ENCODE measurements around the gene NUB1.

Gene NUB1

DNA sequence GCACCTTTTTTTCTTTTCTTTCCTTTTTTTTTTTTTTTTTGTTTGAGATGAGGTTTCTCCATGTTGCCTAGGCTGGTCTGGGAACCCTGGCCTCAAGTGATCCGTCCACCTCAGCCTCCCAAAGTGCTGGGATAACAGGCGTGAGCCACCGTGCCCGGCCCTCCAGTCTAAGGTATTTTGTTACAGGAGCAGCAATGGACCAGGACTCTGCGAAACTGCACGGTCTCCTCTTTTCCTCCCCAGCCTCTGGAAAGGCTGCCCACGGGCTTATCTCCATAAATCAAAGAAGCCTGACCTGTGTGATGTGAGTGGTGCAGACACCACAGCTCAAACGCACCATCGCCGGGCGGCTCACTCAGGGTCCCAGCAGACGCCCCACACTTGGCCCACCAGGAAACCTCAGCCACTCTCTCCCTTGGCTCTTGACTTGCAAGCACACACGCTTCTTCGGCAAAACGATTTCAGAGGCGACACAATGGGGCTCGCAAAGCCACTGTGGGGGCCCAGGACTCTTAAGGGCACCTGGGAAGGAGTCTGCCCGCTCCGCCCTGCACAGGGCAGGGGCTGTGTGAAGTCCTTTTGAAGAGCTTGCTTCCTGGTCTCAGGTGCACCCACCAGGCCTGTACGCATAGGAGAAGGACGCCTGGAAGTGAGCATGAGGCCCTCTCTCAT lies 47.6 kb downstream of the NUB1 start:
- no peak for DNase-seq (ENCODE audit: low read depth)

DNA sequence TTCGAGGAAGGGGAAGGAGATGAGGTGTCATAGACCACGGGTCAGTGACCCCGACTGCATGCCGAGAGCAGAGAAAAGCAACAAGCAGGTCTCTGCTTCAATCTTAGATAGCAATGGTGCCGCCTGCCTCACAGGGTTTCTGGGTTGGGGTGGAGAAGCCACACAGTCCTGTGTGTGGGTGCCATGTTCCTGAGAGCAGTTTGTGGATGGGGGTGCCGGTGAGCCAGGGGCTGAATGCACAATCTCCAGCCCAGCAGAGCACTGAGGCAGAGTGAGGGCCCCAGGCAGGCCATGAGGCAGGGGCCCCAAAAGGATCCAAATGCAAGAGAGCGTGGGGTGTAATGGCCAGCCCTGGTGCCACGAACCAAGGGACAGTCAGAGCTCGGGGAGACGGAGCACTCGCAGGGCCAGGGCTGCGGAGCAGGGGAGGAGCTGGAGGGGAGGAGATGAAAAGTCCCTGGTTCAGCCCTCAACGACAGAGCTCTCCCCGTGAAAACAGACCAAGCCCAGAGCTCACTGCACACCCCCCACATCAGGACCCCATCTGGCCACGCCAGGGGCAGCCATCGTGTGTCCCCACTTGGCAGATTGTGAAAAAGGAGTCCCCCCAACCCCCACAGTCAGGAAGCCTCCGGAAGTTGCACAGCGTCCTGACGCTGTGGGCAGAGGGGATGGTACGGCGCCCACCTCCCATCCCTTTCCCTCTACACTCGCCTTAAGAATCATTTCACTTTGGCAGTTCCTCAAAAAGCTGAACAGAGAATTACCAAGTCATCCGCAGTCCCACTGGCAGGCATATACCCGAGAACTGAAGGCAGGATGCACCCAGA lies 48.4 kb downstream of the NUB1 start:
- no peak for DNase-seq (ENCODE audit: low read depth)

DNA sequence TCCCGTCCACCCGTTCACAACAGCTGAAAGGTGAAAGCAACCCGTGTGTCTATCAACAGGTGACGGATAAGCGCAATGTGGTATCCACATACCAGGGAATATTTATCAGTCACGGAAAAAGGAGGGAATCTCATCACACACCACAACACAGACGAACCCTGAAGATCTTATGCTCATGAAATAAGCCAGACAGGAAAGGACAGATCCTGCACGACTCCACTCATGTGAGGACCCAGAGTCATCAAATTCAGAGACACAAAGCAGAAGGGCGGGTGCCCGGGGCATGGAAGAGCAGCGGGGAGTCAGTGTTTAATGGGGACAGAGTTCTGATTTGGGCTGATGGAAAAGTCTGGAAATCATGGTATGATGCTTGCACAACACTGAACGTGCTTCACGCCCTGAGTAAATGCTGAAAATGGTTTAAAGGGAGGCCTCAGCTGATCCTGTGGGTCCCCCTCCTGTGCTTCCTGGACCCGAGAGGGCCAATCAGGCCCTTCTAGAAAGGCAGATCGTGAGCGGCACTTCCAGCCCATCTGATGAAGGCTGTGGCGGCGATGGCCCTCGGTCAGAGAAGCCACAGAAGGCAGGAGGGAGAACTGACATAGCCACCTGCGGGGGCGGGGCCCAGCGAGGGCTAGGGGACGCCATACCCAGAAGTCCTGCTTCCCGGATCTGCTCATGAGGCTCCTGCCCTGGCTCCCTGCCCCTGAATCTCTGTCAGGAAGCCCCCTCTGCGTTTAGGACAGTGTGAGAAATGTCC lies 49.2 kb downstream of the NUB1 start:
- no peak for DNase-seq (ENCODE audit: low read depth)

DNA sequence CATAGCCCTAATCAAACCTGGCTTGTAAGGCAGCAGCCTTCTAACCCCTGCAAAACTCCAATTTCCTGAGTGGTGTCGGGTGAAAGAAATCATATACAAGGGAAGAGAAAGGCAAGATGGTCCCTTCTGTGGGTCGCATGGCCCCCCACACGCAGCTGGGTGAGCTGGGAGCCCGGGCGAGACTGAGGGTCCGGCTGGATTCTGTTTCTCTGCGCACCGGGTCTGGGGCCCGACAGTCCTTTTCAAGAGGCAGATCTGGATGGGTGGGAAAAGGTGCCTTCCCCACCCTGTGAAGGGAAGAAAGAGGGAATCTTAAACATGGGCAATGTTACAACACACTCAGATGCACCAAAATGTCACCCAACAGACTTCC lies 49.7 kb downstream of the NUB1 start:
- DNase-seq (ENCODE audit: low read depth) = no peak

DNA sequence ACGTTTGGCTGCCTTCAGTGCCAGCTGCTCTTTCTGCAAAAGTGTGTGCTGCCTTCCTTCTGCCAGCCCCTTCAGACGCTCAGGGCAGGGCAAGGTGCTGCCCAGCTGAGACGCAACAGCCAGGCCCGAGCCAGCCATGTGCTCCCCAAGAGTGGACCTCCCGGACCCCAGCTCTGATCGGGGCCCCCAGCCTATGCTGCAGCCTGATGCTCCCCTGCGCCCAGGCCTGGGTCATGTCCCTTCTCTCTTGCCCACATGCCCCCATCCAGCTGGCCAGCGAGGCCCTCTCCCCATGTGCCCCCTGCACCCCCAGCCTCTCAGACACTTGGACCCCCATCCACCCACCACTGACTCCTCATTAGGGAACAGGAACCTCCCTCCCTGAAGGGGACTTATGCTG lies 50.4 kb downstream of the NUB1 start:
- DNase-seq (ENCODE audit: low read depth) = no peak

DNA sequence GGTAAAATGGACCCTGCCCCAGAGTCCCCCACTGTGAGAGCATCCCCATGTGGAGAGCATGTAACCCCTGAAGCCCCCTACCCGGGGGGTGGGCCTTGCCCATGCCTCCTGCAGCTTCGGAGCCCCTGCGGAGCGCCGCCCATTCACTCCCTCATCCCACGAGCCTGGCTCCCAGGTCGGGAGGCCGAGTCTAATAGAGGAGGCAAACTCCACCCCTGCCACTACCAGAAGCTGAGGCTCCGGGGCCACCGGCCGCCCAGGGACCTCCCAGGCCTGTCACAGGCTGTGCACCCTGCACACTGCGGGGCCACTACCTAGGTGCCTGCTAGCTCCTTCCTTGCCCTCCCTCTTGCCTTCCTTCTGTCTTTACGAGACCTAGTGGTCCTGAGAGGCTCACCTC lies 50.8 kb downstream of the NUB1 start:
- DNase-seq (ENCODE audit: low read depth) = no peak

DNA sequence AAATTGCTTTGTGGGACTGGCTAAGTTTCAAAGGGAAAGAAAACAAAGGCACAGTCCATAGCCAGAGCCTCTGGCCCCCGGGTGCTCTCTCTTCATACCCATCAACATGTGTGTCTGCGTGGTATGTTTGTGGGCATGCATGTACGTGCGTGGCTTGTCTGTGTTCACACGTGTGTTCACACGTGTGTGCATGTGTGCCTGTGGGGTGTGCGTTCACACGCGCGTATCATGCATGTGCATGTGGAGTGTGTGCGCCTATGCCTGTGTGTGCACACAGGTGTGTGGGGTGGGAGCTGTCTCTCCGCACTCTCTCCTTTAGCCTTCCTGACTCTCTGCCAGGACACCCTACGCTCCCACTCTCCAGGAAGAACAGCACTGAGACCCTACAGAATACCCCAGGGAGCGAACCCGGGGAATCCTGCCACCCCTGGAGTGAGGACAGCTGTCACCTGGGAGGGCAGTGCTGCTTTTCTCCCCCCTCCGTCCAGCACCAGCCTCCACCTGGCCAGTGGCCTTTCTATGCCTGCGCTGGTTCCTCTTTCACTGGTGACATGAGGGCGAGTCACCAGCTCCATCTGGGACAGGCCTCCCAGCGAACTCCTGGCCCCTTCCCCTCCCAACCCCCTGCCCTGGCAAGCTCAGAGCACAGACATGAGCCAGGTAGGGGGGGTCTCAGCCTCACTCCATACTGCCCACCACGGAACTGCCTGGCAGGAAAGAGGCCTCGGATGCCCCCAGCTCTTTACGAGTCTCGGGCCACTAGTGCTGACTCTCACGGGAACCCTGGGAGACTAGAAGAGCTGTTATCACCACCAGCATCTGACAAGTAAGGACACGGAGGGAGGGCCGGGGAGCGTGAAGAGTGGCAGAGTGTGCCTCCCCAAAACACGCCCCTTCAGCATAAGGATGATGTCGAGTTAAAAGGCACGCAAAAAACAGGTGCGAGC lies 51.7 kb downstream of the NUB1 start:
- DNase-seq (ENCODE audit: low read depth) = no peak

DNA sequence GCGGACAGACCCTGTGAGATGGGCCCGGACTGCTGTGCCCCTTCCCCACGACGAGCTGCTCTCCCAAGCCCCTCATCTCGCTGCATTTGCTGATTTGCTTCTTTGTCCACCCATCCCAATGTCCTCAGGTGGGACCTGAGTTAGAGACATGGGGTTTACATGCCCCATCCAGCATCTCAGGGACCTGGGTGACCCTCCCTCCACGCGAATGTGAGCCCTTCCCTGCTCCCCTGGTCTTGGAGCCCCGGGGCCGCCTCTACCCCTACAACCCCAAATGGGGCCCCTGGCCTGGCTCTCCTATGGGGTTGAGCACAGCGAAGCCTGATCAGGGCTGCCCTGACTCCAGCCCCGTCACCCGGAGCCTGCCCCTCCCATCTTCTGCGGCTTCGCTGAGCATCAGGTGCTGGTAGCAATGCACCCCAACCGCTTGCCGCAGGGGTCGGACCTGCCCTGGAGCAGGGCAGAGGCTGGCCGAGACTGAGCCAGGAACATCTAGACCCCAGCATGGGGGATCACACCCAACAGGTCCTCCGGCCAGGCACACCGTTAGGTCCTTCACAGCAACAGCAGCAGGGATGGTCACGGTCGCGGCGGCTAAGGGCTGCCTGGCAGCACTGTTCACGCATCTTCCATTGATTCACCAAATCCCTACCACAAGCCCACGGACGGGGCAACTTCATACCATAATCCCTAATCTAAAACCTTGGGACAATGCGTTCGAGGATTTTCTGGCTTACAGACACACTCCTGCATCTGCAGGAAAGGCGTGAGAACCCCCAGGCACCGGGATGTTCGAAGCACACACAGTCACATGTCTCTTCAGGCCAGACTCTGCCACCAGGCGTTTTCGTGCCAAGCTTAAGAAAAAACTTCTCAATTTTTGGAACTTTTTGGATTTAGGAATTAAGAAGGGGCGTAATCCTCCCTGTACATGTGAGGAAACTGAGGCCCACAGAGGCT lies 52.7 kb downstream of the NUB1 start:
- no peak for DNase-seq (ENCODE audit: low read depth)

DNA sequence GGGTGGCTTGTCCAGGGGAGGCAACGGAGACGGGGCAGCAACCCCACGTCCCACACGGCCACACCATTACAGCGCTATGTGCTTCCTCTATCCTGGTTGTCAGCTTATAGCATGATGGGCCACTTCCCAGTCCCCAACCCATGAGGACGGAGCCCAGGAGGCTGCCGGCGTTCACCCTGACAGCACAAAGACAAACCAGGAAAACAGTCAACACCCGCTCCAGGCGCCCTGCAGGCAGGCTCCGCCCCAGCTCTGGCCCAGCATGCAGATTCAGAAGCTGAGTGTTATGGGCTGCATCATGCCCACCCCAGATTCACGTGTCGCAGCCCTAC lies 53.4 kb downstream of the NUB1 start:
- no peak for DNase-seq (ENCODE audit: low read depth)

DNA sequence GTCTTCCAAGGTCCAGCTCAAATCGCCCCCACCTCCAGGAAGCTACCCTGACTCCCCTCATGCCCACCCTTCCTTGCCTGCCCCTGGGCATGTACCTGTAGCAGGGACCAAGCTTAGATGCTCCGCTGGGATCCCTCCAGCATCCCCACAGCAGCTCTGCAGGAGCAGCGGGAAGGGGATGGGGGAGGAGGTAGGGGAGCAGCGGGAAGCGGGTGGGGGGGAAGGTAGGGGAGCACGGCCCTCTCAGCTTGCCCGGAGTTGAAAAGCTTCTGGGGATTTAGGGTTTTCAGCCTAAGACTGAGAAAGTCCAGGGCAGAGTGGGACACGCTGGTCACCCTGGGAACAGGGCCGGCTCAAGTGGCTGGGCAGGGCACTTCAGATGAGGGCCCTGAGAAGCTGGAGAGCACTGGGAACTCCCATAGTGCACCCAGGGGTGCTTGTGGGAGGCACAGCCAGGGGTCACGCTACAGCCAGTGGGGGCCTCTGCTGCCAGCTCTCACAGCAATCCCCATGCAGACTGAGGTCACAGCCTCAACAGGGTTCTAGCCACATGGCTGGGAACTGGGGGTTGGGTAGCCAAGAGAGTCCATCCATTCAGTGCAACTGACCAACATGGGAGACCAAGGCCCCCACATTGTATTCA lies 54.8 kb downstream of the NUB1 start:
- DNase-seq (ENCODE audit: low read depth) = no peak

DNA sequence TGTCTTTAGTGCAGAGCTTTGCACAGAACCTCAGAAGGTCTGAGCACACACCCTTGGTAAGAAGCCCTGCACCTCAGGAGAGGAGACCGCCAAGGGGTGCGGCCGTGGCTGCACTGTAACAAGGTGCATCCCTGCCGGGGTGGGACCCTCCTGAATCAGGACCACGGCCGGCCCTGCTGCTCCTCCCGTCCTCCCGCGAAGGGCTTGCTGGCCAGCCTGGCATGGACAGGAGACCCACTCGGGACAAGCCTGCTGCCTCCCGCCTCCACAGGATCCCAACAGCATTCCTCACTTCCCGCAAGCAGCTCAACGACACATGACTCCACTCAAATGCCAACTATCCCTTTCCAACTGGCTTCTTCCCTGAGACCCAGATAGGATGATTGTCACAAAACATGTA lies 55.4 kb downstream of the NUB1 start:
- no peak for DNase-seq (ENCODE audit: low read depth)

DNA sequence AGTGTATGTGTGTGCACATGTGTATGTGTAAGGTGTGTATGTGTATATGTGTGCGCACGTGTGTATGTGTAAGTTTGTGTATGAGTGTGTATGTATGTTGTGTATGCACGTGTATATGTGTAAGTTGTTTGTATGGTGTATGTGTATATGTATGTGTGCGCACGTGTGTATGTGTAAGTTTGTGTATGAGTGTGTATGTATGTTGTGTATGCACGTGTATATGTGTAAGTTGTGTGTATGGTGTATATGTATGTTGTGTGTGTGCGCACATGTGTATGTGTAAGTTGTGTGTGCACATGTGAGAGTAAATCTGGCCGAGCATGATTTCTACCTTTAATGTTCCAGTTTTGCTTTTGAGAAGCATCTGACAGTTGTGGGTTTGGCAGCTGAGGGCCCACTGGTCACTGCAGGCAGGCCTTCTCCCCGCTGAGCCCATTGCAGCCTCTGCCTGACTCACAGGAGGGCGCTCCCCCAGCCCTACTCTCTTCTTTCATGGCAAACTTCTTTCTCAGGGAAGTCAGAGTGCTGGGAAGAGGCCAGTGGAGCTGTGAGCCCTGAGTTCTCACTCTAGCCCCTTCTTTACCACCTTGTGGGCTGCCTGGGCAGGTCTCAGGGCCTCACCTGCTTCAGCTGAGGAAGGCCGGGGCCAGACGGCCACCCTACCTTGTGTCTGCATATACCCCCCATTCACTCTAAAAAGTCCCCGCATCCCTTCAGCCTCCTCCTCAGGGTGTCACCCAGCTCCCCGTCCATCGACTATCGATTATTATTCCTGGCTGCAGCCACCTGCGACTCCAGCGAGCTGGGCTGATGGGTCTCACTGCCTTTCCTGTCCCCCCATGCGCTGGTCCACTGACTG lies 57.1 kb downstream of the NUB1 start:
- no peak for DNase-seq (ENCODE audit: low read depth)

DNA sequence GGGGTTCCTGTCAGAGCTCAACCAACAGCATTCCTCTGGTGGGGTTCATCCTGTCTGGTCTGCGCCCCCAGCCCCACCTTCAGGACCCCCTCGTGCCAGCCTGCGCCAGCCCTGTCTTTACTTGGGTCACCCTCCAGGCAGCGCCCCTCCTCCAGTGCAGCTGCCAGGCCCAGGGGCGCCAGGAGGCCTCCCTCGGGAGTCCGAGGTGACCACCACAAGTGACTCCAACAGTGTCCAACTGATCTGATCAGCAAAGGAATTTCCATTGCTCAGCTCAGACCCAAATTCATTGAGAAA lies 57.6 kb downstream of the NUB1 start:
- no peak for DNase-seq (ENCODE audit: low read depth)

DNA sequence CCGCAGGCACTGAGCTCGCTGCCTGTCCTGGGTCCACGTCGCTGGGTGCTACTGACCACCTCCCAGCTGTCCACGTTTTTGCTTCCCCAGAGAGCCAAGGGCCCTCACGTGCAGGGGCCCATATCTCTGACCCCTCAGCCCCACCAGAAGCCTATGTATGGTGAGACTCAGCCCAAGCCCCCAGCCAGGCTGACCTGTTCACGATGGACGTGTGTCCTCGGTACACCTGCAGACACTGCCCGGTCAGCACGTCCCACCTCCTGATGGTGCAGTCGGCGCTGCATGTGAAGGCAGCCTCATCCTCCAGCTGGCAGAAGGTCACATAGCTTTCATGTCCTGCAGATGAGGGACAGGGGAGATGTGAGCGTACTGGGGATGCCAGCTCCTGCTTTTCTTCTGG lies 58.3 kb downstream of the NUB1 start:
- DNase-seq (ENCODE audit: low read depth) = no peak

DNA sequence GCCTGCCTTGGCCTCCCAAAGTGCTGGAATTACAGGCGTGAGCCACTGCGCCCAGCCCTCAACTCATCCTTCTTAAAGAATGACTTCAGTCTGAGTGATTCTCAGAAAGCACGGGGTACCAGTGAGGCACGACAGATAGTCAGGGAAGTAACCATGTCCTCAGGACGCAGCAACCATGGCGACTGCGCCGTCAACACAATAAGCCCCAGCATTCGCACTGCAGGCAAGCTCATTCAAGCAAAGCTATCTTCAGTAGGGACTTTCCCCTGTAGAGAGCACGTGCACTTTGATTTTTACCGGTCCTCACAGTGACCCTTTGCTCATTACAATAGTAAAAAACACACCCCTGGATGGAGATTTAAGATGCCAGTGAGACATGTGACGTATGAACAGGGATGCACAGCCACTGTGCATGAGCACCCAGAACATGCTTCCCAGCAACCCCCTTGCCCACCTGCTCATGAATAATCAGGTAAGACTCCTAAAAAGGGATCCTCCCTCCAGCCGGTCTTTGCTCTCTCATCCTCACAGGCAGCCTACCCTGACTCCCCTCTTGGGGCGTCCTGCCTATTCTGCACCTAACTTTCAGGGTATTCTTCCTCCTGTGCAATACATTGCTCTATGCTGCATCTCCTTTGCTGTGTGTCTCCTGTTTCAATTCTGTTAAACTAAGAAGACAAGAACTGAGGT lies 59.2 kb downstream of the NUB1 start:
- DNase-seq (ENCODE audit: low read depth) = no peak

DNA sequence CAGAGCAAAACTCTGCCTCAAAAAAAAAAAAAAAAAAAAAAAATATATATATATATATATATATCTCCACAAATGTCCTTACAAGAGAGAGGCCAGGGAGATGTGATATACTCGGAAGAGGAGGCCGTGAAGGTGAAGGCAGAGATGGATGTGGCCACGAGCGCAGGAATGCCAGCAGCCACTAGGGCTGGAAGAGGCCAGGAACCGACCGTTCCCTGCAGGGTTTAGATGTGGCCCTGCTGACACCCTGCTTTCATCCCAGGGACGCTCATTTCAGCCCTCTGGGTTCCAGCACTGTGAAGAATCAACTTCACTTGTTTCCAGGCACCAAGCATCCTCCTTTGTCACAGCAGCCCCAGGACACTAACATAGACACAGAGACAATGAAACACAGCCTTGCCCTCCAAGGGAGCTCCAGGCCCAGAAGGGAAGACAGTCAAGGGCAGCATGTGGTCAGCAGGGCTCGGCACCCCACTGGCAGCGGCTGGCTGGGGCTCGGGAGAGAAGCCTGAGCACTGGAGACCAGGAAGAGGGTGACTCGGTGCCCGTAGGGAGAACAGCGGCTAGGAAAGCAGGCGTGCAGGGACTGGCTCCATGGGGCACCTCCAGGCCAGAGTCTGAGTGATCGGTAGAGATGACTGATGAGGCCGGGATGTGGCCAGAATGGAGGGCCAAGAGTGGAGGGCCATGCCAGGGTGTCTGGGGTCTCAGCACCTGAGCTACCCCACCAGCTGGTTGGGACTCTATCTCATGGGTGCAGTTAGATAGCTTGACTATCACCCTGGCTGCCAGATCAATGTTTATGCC lies 60.6 kb downstream of the NUB1 start:
- no peak for DNase-seq (ENCODE audit: low read depth)

DNA sequence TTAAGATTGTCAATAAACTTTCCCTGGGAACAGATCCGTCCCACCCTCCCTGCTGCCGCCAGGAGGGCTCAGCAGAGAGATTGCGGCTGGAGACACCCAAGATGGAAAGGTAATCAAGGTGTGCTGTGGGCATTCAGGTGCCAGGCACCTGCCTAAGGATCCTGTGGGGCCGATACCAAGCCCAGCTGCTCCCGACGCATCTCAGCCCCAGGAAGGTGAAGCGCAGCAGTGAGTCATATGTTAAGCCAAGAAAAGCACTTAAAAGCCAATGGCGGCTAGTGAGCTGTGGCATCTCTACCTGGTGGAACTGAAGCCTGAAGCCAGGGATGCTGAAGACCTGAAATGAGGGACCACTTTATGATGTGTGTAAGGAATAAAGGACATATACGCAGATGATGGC lies 62.2 kb downstream of the NUB1 start:
- no peak for DNase-seq (ENCODE audit: low read depth)
